HG03571 (cell line): ENCODE measurements around the gene C3AR1.
"Not testable (repeated sequence)": the region's sequence is repeated elsewhere in the genome, so short reads cannot be mapped to it uniquely, and the experiment has no call there.

Experiments used
- ATAC-seq: cut with Tn5 transposase; IDR thresholded peaks from one replicate; pipeline ENCODE4 v1.9.1; 2021; ENCODE audit not compliant: unreplicated experiment

C3AR1 gene

DNA sequence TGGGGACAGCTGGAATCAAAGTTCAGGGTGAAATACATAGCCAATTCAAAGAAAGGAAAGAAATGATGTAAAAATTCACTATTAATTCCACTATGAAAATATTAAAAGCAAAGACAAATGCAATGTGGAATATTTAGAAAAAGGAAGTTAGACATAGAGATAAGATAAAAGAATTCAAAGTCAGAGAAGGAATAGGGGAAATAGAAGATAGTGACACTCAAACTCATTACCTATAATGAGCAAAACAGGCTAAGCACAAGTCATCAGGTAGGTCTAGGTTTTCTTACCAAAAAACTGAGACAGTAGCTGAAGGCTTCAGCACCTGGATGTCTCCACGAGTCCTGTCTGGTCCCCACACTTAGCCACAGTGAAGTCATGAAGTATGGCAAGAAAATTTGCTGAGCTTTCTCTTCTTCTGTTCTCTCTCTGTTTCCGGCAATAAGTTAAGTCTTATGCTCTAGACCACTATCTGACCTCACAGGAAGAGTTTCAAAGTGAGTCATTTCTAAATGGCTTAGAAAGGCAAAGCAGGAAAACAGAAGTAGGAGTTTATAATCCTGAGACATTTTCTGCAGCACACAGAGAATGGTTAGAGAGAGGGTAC, at the start of gene C3AR1:
Gene C3AR1, minus strand, starts transcription at position 369 of the 604 bp plus-strand sequence. CDS start 6,174 bp downstream, outside the sequence.
- no peak for ATAC-seq

DNA sequence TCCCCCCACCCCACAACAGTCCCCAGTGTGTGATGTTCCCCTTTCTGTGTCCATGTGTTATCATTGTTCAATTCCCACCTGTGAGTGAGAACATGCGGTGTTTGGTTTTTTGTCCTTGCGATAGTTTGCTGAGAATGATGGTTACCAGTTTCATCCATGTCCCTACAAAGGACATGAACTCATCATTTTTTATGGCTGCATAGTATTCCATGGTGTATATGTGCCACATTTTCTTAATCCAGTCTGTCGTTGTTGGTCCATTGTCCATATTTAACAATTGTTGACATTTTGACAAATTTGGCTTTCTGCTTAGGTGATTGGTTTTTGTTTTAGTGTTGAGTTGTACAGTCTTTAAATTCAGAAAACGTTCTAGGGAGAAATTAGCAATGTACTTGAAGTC, 47.0 kb upstream of the C3AR1 start:
- not testable (repeated sequence) for ATAC-seq

DNA sequence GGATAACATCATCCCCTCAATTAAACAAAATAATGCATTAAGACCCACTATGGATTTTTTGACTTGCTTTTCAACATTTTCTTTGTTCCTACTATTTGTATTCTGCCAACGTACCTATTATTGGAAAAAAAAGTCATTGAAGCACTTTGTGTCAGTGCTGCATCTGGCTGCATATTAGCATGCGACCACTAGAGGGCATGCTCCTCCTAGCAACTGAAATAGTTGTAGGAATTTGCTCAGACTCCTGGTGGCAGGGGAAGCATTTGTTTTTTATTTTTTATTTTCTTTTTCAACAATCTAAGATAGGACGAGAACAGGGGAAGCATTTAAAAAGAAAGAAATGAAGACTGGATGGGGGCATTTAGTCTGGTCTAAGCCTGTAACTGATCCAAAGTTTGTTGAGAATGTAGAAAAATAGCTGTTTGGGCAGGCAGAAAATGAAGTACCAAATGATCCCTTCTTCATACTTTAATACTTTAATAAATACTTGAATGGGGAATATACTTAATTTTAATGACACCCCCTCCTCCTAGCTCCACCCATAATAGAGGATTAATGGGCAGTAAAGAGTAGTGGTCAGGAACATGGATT, 42.7 kb upstream of the C3AR1 start:
- peak; percentile 57 for ATAC-seq

DNA sequence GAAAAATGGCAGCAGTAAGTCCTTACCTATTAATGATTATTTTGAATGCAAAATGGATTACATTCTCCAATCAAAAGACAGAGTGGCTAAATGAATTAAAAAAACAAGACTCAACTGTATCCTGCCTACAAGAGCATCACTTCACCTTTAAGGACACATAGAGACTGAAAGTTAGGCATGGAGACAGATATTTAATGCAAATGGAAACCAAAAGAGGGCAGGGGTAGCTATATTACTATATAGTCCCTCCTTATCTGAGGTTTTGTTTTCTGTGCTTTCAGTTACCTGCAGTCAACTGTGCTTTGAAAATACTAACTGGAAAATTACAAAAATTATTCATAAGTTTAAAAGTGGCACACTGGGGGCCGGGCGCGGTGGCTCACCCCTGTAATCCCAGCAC, 33.1 kb upstream of the C3AR1 start:
- ATAC-seq = no peak

DNA sequence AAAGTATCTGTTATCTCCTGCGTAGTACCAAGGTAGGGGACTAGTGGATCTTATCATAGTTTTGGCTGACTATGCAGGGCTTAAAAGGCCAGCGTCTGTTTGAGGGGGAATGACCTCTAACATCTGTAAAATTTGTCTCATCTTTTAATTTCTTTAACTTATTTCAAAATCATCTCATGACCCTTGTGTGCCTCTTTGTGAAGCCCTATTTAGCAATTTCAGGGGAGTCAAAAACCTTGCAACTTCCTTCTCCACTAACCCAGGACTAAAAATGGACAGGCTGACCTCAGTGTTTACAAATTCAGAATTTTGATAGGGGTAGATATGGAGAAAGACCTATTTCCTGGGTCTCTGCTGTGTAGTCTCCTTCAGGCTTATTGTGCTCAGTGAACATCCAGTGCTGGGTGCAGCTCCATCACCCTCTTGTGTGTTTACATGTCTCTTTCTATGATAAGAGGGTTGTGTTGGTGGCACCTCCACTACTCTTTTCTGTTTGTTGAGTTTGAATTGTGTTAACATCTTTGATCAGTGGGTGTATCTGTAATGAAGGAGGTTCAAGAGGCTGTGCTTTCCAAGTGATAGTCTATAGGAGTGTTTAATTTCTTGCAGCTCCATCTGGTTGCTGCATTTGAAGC, 30.2 kb upstream of the C3AR1 start:
- ATAC-seq = no peak

DNA sequence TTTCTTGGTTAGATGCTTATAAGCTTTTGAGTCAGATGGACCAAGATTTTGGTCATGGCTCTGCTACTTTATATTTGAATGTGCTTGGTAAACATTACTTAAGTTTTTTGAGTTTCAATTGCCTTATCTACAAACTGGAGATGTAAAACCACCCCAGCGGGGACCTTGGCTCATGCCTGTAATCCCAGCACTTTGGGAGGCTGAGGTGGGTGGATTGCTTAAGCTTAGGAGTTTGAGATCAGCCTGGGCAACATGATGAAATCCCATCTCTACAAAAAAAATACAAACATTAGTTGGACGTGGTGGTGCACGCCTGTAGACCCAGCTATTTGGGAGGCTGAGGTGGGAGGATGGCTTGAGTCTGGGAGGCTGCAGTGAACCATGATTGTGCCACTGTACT, 27.1 kb upstream of the C3AR1 start:
- no peak for ATAC-seq

DNA sequence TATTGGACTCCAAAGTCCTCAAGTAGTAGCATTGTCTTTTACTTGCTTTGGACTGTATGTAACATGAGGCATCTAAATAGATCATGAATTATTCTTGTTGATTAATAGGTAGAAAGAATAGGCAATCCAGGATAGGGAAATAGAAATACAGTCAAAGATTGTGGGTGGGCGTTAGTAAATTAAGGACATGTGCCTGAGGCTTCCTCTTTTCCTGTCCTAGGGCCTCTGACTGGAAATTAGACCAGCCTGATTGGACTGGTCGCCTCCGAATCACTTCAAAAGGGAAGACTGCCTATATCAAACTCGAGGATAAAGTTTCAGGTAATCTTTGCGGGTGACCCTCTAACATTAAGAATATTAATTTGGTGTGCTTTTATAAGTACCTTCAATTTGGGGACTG, 23.6 kb upstream of the C3AR1 start:
- no peak for ATAC-seq

DNA sequence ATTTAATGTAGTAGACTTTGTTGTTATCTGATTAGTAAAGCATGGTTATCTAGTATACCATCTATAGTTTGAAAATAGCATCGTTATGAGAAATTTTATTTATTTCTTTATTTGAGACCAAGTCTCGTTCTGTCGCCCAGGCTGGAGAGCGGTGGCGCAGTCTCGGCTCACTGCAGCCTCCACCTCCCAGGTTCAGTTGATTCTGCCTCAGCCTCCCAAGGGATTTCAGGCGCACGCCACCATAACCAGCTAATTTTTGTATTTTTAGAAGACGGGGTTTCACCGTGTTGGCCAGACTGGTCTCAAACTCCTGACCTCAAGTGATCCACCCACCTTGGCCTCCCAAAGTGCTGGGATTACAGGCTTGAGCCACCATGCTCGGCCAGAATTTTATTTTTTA, 23.1 kb upstream of the C3AR1 start:
- ATAC-seq = not testable (repeated sequence)

DNA sequence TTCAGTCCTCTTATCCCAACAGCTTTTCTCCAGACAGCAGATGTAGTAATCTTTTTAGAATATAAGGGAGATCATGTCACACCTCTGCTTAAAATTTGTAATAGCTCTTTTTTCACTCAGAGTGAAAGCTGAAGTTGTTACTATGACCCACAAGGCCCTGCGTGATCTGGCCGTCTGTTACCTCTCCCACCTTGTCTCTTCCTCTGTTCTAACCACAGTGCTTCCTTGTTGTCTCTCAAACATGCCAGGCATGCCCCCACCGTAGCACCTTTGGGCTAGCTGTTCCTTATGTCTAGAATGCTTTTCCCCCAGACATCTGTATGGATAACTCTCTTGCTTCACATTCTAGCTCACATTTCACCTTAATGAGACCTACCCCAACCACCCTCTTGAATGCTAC, 22.4 kb upstream of the C3AR1 start:
- peak; percentile 73 for ATAC-seq

DNA sequence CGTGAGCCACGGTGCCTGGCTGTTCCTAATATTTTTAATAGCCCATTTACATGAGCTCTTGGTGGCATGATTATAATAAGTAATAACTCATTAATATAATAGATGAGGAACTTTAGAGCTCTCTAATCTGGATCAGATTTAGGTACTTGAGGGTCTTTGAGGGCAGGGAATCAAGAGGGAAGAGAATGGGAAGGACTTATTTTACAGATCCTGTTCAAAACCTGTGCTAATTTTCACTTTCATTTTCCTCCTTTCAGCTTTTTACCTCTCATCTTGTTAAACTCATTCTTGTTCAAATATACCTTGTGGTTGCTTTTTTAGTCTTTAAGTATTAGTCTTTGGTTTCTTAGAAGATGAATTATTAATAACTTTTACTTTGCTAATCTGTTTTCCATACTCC, 21.5 kb upstream of the C3AR1 start:
- no peak for ATAC-seq

DNA sequence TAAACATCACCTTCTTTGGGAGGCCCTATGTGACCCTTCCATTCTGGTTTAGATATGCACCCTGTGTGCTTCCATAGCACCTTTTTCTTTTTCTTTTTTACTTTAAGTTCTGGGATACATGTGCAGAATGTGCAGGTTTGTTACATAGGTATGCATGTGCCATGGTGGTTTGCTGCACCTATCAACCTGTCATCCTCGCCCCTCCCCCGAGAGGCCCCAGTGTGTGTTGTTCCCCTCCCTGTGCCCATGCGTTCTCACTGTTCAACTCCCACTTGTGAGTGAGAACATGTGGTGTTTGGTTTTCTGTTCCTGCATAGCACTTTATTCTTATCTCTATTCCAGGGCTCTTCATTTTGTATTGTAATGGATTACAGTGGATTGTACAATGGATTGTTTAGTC, 18.2 kb upstream of the C3AR1 start:
- ATAC-seq = not testable (repeated sequence)

DNA sequence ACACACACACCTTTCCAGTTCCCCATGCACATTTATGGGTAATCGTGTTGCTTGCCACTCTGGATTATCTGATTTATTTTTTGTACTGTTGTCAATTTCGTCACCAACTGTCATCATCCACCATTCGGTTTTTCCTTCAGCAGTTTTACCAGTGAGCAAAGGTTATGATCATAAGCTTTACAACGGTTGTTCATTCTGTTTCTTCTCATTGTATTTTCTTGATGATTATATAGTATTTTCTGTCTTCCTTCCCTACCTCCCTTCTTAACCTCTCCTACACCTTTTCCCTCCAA, 16.6 kb upstream of the C3AR1 start:
- ATAC-seq = no peak

DNA sequence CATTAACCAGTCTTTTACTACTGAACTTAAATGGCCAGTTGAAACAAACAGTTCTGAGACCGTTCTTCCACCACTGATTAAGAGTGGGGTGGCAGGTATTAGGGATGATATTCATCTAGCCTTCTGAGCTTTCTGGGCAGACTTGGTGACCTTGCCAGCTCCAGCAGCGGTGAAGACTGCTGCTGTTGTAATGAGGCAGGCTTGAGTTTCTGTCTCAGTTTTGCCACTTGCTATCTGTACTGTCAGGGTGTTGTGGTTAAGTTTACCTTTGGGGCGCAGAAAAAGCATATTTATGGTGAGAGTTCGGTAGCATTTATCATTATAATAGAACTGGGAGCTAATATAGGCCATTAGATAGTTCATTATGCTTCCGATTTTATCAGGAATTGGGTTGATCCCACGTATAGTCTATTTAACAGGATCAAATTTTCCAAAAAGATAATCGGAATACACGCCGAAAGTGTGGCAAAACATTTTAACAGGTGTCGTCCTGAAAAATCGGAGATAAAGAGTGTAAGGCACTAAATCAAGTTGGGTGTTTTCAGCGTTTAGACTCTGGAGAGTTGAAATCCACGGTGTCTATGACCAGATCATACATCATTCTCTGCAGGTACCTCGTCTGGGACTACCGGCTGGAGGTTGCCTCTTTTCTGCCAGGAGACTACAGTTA, 15.2 kb upstream of the C3AR1 start:
- no peak for ATAC-seq

DNA sequence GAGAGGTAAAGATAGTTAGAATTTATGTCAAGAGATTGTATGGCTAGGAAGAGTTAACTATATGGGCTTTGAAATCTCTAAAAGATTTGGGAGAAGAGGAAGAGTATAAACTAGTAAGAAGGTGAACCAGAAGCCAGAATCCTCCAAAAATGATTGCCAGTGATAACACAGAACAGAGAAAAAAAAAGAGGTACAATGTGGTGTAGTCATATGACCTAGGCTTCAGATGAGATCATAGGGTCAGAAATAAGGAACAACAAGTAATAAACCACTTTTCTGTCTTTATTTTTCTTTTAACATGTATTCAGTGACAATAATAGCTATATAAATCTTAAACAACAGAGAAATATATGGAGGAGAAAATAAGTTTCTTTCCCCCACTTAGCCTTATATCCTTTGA, 14.0 kb upstream of the C3AR1 start:
- ATAC-seq = no peak

DNA sequence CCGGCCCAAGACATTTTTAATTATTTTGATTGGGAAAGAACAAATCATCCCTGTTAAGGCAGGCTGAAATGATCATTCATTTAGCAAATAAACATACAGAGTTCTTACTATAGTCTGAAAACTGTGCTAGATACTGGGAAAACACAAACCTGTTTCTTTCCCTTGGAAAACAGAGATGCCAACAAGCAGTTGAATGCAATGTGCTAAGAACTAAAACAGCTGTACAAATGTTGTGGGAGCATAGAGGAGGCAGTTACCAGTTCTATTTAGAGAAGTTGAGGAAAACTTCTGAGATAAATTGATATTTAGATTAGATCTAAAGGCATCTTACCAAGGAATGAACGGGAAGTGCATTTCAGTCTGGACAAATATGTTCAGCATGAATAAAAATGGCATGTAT, 12.8 kb upstream of the C3AR1 start:
- no peak for ATAC-seq

DNA sequence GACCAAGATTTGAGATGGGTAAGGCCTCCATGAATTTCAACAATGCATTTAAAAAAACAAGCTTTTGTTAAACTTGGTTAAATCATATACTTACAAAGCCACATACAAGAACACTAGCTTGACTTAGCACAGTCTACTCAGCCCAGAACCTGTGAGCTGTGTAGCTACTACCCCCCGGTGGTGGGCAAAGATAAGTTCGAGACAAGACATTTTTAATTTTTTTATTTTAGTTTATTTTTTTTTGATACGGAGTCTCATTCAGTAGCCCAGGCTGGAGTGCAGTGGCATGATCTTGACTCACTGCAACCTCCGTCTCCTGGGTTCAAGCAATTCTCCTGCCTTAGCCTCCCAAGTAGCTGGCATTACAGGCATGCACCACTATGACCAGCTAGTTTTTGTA, 12.2 kb upstream of the C3AR1 start:
- no peak for ATAC-seq

DNA sequence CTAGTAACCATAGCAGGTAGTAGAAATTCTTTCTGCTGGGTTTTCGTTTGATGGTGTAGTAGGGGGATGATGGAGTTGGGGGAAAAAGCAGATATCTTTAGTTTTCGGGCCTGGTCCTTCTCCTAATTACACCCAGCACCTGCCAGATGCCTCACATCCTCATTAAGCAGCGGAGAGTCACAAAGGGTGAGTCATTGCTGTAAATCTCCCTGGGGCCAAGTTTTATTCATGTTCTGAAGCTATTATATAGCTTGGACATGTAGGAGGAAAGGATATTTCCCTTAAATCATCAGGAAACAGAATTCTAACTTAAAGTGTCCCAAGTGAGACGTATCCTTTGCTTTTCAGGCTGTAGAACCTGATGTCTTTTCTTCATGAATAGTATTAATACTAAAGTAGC, 11.0 kb upstream of the C3AR1 start:
- no peak for ATAC-seq

DNA sequence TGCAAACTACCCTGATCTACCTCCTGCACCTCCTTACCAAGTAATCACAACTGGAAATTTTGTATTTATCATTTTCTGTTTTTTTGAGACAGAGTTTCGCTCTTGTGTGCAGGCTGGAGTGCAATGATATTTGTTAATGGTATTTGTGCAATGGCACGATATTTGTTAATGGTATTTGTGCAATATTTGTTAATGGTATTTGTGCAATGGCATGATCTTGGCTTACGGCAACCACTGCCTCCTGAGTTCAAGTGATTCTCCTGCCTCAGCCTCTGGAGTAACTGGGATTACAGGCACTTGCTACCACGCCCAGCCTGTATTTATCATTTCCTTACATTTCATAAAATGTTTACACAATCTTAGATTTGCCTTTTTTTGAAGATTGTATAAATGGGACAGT, 10.2 kb upstream of the C3AR1 start:
- no peak for ATAC-seq

DNA sequence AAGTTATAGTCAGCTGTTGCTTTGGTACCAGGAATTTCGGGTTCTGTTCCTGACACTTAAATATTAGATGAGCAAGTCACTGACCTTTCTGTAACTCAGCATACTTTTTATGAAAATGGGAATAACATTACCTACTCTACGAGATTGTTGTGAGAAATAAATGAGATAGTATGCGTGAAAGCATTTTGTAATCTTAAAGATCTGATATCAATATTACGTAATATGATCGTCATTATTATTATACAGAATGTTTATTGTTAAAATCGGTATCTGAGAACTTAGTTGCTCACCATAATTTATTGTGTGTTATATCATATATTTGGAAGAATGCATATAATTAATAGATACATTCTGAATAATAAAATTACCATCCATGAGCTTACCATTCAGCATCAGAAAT, 9.8 kb upstream of the C3AR1 start:
- no peak for ATAC-seq

DNA sequence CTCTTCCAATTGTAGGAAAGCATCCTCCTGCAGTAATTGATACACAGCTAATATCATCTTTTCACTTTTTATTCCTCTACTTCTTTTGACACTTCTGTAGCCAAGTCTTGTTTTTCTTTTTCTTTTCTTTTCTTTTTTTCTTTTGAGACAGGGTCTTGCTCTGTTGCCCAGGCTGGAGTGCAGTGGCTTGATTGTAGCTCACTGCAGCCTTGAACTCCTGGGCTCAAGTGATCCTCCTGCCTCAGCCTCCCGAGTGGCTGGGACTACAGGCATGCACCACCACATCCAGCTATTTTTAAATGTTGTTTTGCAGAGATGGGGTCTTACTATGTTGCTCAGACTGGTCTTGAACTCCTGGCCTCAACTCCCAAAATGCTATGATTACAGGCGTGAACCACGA, 5.7 kb upstream of the C3AR1 start:
- ATAC-seq = not testable (repeated sequence)

DNA sequence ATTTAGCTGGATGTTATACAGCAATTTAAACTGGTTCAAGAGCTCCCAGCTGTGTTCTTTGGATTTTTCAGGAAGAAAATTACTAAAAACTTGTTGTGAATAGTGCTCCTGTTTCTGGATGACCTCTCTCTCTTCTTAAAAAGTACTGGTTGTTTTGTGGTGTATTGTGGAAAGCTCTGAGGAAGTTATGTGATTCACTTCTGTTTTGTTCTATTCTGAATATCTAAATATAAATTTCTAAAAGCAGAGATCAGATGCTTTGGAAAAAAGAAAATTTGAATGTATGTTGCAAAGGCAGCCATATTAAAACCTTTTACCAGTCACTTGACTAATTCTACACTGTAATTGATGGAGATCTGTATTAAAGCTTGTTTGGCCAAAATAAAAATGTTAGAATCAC, 3.4 kb upstream of the C3AR1 start:
- ATAC-seq = no peak

DNA sequence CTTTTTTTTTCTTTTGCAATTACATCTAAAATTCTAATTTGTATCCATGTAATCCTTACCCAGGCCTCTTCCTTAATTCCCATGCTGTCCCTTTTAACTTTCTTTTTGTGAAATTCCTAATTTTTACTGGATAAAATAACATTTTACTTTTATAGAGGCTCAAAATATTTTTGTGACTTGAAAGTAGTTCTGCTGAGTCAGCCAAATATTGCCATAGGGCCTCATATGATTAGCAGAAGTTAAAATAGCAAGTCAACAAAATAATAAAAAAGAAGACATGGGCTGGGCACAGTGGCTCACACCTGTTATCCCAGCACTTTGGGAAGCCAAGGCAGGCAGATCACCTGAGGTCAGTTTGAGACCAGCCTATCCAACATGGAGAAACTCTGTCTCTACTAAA, 2.0 kb downstream of the C3AR1 start:
- ATAC-seq = no peak
